ENCODE measurements around the gene PLAC8L1. TPM values are rescaled to one million over a fixed set of nuclear protein-coding genes. Genes with fewer than 3 reads are reported as not detected.
A peak's percentile ranks its signal among the peaks of the same experiment; 100 is the strongest.

Gene PLAC8L1
- total and polyA plus RNA-seq, 2 experiments from 2014 or later: 1.1 TPM; not detected in 1

DNA sequence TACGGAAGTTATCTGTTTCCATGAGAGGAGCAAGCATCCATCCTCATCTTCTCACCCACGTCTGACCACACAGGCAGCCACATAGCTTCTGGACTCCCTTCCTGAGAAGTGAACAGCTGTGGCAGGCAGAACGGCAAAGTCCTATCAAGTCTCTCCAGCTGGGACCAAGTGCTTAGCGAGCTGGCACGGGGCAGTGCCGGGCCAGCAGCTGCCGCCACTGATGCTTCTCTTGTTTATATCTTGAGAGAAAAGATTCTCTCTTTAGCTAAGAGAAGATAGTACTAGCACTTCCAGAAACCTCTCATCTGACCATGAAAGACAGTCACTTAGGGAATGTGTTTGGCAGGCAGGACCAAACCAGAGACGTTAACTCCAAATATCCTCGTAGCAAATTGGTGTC, 37.2 kb downstream of the PLAC8L1 start:
- no peaks in the 10 kb centered on the region for H3K36me3 ChIP-seq
- no peaks in the 10 kb centered on the region for H3K9me3 ChIP-seq (ENCODE audit: low read depth)
- no peak for DNase-seq (ENCODE audit: low read depth in 1 of 2, low spot score in 1 of 2)
- peaks cover 32% of the 10 kb centered on the region for H3K4me1 ChIP-seq (ENCODE audit: low read depth)
- no peak overlapping the region for H3K4me3 ChIP-seq
- H3K27ac ChIP-seq: peak overlapping the region; percentile 94
- no peaks in the 10 kb centered on the region for H3K27me3 ChIP-seq
- TF ChIP-seq, protein P1, sequence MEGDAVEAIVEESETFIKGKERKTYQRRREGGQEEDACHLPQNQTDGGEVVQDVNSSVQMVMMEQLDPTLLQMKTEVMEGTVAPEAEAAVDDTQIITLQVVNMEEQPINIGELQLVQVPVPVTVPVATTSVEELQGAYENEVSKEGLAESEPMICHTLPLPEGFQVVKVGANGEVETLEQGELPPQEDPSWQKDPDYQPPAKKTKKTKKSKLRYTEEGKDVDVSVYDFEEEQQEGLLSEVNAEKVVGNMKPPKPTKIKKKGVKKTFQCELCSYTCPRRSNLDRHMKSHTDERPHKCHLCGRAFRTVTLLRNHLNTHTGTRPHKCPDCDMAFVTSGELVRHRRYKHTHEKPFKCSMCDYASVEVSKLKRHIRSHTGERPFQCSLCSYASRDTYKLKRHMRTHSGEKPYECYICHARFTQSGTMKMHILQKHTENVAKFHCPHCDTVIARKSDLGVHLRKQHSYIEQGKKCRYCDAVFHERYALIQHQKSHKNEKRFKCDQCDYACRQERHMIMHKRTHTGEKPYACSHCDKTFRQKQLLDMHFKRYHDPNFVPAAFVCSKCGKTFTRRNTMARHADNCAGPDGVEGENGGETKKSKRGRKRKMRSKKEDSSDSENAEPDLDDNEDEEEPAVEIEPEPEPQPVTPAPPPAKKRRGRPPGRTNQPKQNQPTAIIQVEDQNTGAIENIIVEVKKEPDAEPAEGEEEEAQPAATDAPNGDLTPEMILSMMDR (IDR thresholded peaks at IDR 0.05; ENCODE audit: low read depth, low read length): no peak

- TF ChIP-seq, protein P1 (IDR thresholded peaks at IDR 0.05; ENCODE audit: low read depth, low read length): no peak
- Histone ChIP-seq H3K27me3 (no peaks in the 10 kb centered on the region), H3K9me3 (ENCODE audit: low read depth) (no peaks in the 10 kb centered on the region), H3K4me3 (no peak overlapping the region), H3K36me3 (no peaks in the 10 kb centered on the region), H3K27ac (peak overlapping the region; percentile 53), H3K4me1 (ENCODE audit: low read depth) (peaks cover 20% of the 10 kb centered on the region)
- no peak for DNase-seq (ENCODE audit: low read depth in 1 of 2, low spot score in 1 of 2)
Measured at GRCh38 chr5:146066968-146067367, 38.4 kb downstream of the PLAC8L1 start.

DNA sequence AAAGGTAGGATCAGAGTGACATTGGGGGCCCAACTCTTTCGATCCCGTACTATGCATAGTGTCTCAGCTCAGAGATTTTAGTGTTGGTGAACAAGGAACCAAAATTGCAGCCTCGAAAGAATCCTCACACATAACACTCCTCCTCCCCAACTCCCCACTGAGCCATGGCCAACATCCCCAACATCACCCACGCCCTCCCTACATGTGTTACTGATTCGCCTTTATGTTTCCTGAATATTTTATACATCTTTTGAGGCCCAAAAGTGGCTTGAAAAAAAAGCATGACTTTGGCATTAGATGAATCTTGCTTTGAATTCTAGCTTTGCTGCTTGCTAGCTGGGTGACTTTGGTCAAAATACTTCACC, 45.2 kb downstream of the PLAC8L1 start:
- TF ChIP-seq, protein P1 (IDR thresholded peaks at IDR 0.05; ENCODE audit: low read depth, low read length): no peak
- H3K4me3 ChIP-seq: no peak overlapping the region
- H3K27me3 ChIP-seq: no peaks in the 10 kb centered on the region
- H3K4me1 ChIP-seq (ENCODE audit: low read depth): peaks cover 36% of the 10 kb centered on the region
- H3K9me3 ChIP-seq (ENCODE audit: low read depth): no peaks in the 10 kb centered on the region
- H3K27ac ChIP-seq: peak overlapping the region; percentile 96
- no peaks in the 10 kb centered on the region for H3K36me3 ChIP-seq
- no peak for DNase-seq (ENCODE audit: low read depth in 1 of 2, low spot score in 1 of 2)

DNA sequence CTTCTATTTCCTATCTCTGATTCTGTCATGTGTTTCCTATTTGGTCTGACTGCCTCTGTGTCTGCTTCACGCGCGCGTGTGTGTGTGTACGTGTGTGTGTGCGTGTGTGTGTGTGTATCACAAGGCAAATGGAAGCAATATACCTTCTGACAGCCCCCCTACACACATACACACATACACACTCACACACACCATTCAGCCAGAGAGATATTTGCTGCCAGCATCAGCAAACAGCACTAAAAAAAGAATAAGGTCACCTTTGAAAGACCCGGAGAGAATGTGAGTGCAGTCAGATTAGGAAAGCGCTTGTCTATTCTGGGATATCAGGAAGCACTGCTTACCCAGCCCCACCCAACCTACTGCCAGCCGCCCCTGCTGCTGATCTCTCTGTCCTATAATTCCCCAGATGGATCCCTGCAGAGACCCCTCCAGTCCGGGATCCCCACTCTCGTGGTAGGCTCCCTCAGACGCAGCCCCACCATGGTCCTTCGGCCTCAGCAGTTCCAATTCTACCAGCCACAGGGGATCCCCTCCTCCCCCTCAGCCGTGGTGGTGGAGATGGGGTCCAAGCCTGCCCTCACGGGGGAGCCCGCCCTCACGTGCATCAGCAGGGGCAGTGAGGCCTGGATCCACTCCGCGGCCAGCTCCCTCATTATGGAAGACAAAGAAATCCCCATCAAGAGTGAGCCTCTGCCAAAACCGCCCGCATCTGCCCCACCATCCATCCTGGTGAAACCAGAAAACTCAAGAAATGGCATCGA, 45.7 kb downstream of the PLAC8L1 start:
- no peaks in the 10 kb centered on the region for H3K36me3 ChIP-seq
- TF ChIP-seq, protein P1 (IDR thresholded peaks at IDR 0.05; ENCODE audit: low read depth, low read length): no peak
- H3K4me1 ChIP-seq (ENCODE audit: low read depth): peaks cover 36% of the 10 kb centered on the region
- no peaks in the 10 kb centered on the region for H3K27me3 ChIP-seq
- peak overlapping the region; percentile 96 for H3K27ac ChIP-seq
- no peak overlapping the region for H3K4me3 ChIP-seq
- DNase-seq (ENCODE audit: low read depth in 1 of 2, low spot score in 1 of 2): peak; percentile 57 to 80
- no peaks in the 10 kb centered on the region for H3K9me3 ChIP-seq (ENCODE audit: low read depth)

DNA sequence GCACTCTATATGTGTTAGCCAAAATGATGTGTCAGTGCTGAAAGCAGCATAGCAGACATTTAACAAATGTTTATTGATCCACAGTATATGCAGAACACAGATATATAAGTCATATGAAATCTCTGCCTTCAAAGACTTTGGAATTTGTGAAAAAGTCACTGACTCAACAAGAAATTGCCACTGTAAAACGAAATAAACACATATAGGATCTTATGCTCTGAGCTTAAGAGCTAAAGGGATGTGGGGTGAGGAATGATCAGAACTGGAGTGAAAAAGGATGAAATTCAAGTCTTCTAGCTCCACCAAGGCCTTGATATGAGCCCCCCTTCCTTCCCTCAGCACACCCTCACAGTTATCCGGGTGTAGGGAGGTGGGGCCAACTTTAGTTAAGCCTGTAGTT, 49.9 kb downstream of the PLAC8L1 start:
- H3K4me1 ChIP-seq (ENCODE audit: low read depth): peaks cover 32% of the 10 kb centered on the region
- H3K27me3 ChIP-seq: no peaks in the 10 kb centered on the region
- TF ChIP-seq, protein P1 (IDR thresholded peaks at IDR 0.05; ENCODE audit: low read depth, low read length): no peak

More for the DNA sequence above, 49.9 kb downstream of the PLAC8L1 start:
- Histone ChIP-seq H3K9me3 (ENCODE audit: low read depth) (no peaks in the 10 kb centered on the region), H3K36me3 (no peaks in the 10 kb centered on the region), H3K27ac (no peak overlapping the region), H3K4me3 (no peak overlapping the region)
- no peak for DNase-seq (ENCODE audit: low read depth in 1 of 2, low spot score in 1 of 2)

Measured in cardiac muscle cell (in vitro differentiated cells and primary cell).